Tibial artery (tissue), 4 donors: ENCODE data around the gene MAP3K21.

Experiments used
- DNase-seq, 2 donors: peaks; one replicate each; pipeline ENCODE4 v3.0.0-alpha.2; 2019
- H3K27ac ChIP-seq, 2 donors: fragments of 200-600 bp; sonication (generic) in 1 of 2; 1 replicate in 1 of 2; 2 replicates in 1 of 2; pipeline ENCODE4 v1.5.1; 2018 to 2019; ENCODE audit warnings: mild to moderate bottlenecking in 1 of 2
- H3K27me3 ChIP-seq, 2 donors: fragments of 200-600 bp; sonication (generic) in 1 of 2; one replicate each; pipeline versions ENCODE4 v1.5.1 to v1.6.0; 2016 to 2019
- H3K36me3 ChIP-seq, 3 donors: fragments of 200-600 bp; sonication (generic) in 2 of 3; one replicate each; pipeline ENCODE4 v1.5.1; 2016 to 2019; ENCODE audit warnings: mild to moderate bottlenecking in 2 of 3
- H3K4me1 ChIP-seq, 4 donors: fragments of 200-600 bp; sonication (generic) in 2 of 4; 1 replicate in 3 of 4; 2 replicates in 1 of 4; pipeline ENCODE4 v1.5.1; 2016 to 2019
- H3K4me3 ChIP-seq, 2 donors: fragments of 200-600 bp; sonication (generic) in 1 of 2; 1 replicate in 1 of 2; 2 replicates in 1 of 2; pipeline ENCODE4 v1.5.1; 2018 to 2019; ENCODE audit warnings: mild to moderate bottlenecking in 2 of 2
- H3K9me3 ChIP-seq, 3 donors: fragments of 200-600 bp; sonication (generic) in 1 of 3; one replicate each; pipeline ENCODE4 v1.5.1; 2016 to 2019
- CTCF ChIP-seq, 2 experiments: fragments of 200-600 bp in 1 of 2; fragments of 450-650 bp in 1 of 2; IDR thresholded peaks; one replicate each; pipeline ENCODE4 v1.5.1; 2017 to 2019; ENCODE audit warnings: antibody characterized with exemption in 2 of 2, mild to moderate bottlenecking in 1 of 2, moderate library complexity in 1 of 2
- intact Hi-C: fragments of 100-400 bp; cut with DNase I; formaldehyde crosslinking; loops from one replicate; pipeline ENCODE4 v1.15.0; 2023; ENCODE audit warnings: low total_unique reads

The MAP3K21 gene

GRCh38 chr1:233315718-233316301, 11.7 kb upstream of the MAP3K21 start:
- Histone ChIP-seq H3K27ac (no peak overlapping the region), H3K9me3 (no peaks in the 10 kb centered on the region), H3K4me1 (no peaks in the 10 kb centered on the region), H3K36me3 (no peaks in the 10 kb centered on the region), H3K27me3 (no peaks in the 10 kb centered on the region), H3K4me3 (no peak overlapping the region)
- no peak for TF ChIP-seq CTCF (IDR thresholded peaks at IDR 0.05)
- no peak for DNase-seq
- intact Hi-C loops, result no loop called here

DNA sequence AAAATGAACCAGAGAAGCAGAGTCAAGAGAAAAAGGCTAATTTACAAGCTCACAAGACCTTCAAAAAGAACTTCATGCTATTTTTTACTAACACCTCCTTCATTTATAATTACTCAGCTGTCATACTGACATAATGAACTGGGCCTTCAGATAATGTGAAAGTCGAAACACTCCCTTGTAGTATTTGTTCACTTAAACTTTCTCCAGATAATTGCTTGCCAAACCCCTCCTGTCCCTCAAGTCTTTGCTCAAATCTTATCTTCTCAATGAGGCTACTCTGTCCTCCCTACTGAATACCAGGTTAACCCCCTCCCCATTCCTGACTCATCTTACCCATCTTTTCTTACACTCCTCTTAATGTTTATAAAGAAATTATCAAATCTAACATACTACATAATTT, 11.1 kb upstream of the MAP3K21 start:
- intact Hi-C loops, result no loop called here
- no peaks in the 10 kb centered on the region for H3K27me3 ChIP-seq
- no peaks in the 10 kb centered on the region for H3K36me3 ChIP-seq
- H3K4me3 ChIP-seq, result no peak overlapping the region
- H3K4me1 ChIP-seq, result no peaks in the 10 kb centered on the region
- no peak for TF ChIP-seq CTCF (IDR thresholded peaks at IDR 0.05)
- H3K27ac ChIP-seq, result no peak overlapping the region
- DNase-seq, result no peak
- no peaks in the 10 kb centered on the region for H3K9me3 ChIP-seq

DNA sequence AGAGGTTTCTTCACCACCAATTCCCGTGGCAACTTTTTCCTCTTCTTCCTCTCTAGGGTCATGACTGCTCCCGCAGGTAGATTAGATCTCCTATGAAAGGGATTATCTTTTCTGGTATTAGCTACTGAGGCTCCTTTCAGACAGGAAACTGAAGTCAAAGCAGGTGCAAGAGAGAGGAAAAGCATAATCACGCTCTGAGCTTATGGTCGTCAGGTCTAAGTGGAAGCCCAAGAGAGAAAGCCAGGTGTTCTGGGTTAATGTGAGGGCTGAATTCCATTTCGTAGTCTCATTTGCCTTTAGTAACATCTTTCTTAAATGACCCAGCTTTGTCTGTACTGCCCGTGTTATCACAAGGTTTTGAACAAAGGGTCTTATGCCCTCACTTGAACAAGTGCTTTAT, 8.3 kb upstream of the MAP3K21 start:
- Histone ChIP-seq H3K27ac (no peak overlapping the region), H3K36me3 (no peaks in the 10 kb centered on the region), H3K27me3 (no peaks in the 10 kb centered on the region), H3K9me3 (no peaks in the 10 kb centered on the region), H3K4me1 (no peaks in the 10 kb centered on the region), H3K4me3 (no peak overlapping the region)
- TF ChIP-seq CTCF (IDR thresholded peaks at IDR 0.05), result no peak
- intact Hi-C loops, result no loop called here
- DNase-seq, result no peak

GRCh38 chr1:233320023-233320422, 7.5 kb upstream of the MAP3K21 start:
- H3K4me3 ChIP-seq, result no peak overlapping the region
- no peaks in the 10 kb centered on the region for H3K27me3 ChIP-seq
- DNase-seq, result no peak
- H3K4me1 ChIP-seq, result no peaks in the 10 kb centered on the region
- no peaks in the 10 kb centered on the region for H3K9me3 ChIP-seq
- intact Hi-C loops, result no loop called here
- no peaks in the 10 kb centered on the region for H3K36me3 ChIP-seq
- H3K27ac ChIP-seq, result no peak overlapping the region
- TF ChIP-seq CTCF (IDR thresholded peaks at IDR 0.05), result no peak

DNA sequence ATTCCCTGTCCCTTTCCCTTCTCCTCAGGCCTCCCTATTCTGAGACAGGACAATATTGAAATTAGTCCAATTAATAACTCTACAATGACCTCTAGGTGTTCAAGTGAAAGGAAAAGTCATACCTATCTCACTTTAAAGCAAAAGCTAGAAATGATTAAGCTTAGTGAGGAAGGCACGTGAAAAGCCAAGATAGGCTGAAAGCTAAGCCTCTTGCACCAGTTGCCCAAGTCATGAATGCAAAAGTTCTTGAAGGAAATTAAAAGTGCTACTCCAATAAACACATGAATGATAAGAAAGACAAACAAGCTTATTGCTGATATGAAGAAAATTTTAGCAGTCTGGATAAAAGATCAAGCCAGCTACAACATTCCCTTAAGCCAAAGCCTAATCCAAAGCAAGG, 3.8 kb upstream of the MAP3K21 start:
- Histone ChIP-seq H3K27me3 (peaks cover 0 to 8% of the 10 kb centered on the region in 2 donors), H3K27ac (no peak overlapping the region), H3K4me3 (no peak overlapping the region), H3K9me3 (no peaks in the 10 kb centered on the region), H3K36me3 (no peaks in the 10 kb centered on the region), H3K4me1 (peaks cover 0 to 17% (median 11%) of the 10 kb centered on the region in 4 donors)
- TF ChIP-seq CTCF (IDR thresholded peaks at IDR 0.05), result no peak
- DNase-seq, result no peak
- intact Hi-C loops, result no loop called here

DNA sequence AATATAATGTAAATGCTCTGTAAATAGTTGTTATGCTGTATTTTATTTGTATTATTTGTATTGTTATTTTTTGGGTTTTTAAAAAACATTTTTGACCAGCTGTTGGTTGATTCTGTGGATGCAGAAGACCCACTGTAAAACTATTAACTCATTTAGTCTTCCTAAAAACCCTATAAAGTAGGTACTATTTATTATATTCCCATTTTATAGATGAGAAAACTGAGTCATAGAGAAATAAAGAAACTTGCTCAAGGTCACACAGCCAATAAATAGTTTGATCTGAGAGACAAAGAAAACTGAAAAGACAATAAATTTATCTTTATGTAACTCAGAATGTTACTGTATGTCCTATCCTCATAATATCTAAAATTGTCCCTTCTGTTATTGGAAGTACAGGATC, 1.2 kb upstream of the MAP3K21 start:
- Histone ChIP-seq H3K9me3 (no peaks in the 10 kb centered on the region), H3K36me3 (no peaks in the 10 kb centered on the region), H3K4me1 (peaks cover 0 to 24% (median 17%) of the 10 kb centered on the region in 4 donors), H3K27ac (no peak overlapping the region), H3K27me3 (peaks cover 0 to 11% of the 10 kb centered on the region in 2 donors), H3K4me3 (no peak overlapping the region)
- no peak for DNase-seq
- no peak for TF ChIP-seq CTCF (IDR thresholded peaks at IDR 0.05)
- intact Hi-C loops, result no loop called here
